GM23338 (cell line): ENCODE data around the gene DNAI2. TPM values are rescaled to one million over a fixed set of nuclear protein-coding genes. Genes with fewer than 3 reads are reported as not detected.

Experiments used
- ATAC-seq: fragments of 200-7000 bp; cut with Tn5 transposase; 3 replicates; pipeline ENCODE4 v1.9.1; 2020
- DNase-seq: peaks from one replicate; pipeline ENCODE4 v3.0.0-alpha.2; 2015; ENCODE audit warnings: low spot score
- H2AFZ ChIP-seq: fragments of 200-600 bp; sonication (generic); 2 replicates; pipeline ENCODE4 v1.8.0; 2016; ENCODE audit warnings: antibody characterized with exemption, mild to moderate bottlenecking, moderate library complexity
- H3F3A ChIP-seq: fragments of 200-600 bp; sonication (generic); replicated peaks from 2 replicates; pipeline ENCODE4 v1.8.0; 2017; ENCODE audit warnings: antibody characterized with exemption, mixed run types, low read depth
- H3K27ac ChIP-seq: fragments of 200-600 bp; sonication (generic); 2 replicates; pipeline ENCODE4 v1.6.1; 2016; ENCODE audit warnings: low read depth
- H3K27me3 ChIP-seq: fragments of 200-600 bp; sonication (generic); 2 replicates; pipeline ENCODE4 v1.8.0; 2016; ENCODE audit warnings: mild to moderate bottlenecking, mixed run types, moderate library complexity; ENCODE audit not compliant: insufficient read depth
- H3K36me3 ChIP-seq: fragments of 200-600 bp; sonication (generic); 2 replicates; pipeline ENCODE4 v1.8.0; 2016; ENCODE audit warnings: mild to moderate bottlenecking; ENCODE audit not compliant: insufficient read depth
- H3K4me1 ChIP-seq: fragments of 200-600 bp; sonication (generic); 2 replicates; pipeline ENCODE4 v1.8.0; 2016; ENCODE audit warnings: mild to moderate bottlenecking, moderate library complexity; ENCODE audit not compliant: insufficient read depth
- H3K4me2 ChIP-seq: fragments of 200-600 bp; sonication (generic); 2 replicates; pipeline ENCODE4 v1.7.1; 2017; ENCODE audit warnings: mixed run types
- H3K4me3 ChIP-seq: fragments of 200-600 bp; sonication (generic); 2 replicates; pipeline ENCODE4 v1.6.1; 2016; ENCODE audit warnings: mixed run types
- H3K79me2 ChIP-seq: fragments of 200-600 bp; sonication (generic); replicated peaks from 2 replicates; pipeline ENCODE4 v1.8.0; 2017; ENCODE audit warnings: mild to moderate bottlenecking; ENCODE audit not compliant: insufficient read depth
- H3K9me2 ChIP-seq: fragments of 200-600 bp; sonication (generic); 2 replicates; pipeline ENCODE4 v1.8.0; 2017; ENCODE audit not compliant: insufficient read depth
- H4K20me1 ChIP-seq: fragments of 200-600 bp; sonication (generic); replicated peaks from 2 replicates; pipeline ENCODE4 v1.8.0; 2017; ENCODE audit warnings: mild to moderate bottlenecking; ENCODE audit not compliant: insufficient read depth
- H3K27ac Mint-ChIP-seq: 2 replicates; pipeline ENCODE4 v1.8.0; 2020; ENCODE audit warnings: inconsistent platforms, mild to moderate bottlenecking, moderate library complexity, mixed read lengths
- H3K27me3 Mint-ChIP-seq: 3 replicates; pipeline ENCODE4 v1.8.0; 2022; ENCODE audit warnings: low read depth, mild to moderate bottlenecking, moderate library complexity, mixed read lengths, inconsistent platforms; ENCODE audit not compliant: insufficient read depth, poor library complexity
- H3K36me3 Mint-ChIP-seq: 3 replicates; pipeline ENCODE4 v1.8.0; 2021; ENCODE audit warnings: low read depth, mild to moderate bottlenecking, inconsistent platforms, moderate library complexity, mixed read lengths
- H3K4me1 Mint-ChIP-seq: 3 replicates; pipeline ENCODE4 v1.8.0; 2020; ENCODE audit warnings: mild to moderate bottlenecking, inconsistent platforms, mixed read lengths
- H3K4me3 Mint-ChIP-seq: 3 replicates; pipeline ENCODE4 v1.8.0; 2021; ENCODE audit warnings: moderate library complexity, mild to moderate bottlenecking, inconsistent platforms, mixed read lengths
- H3K9me3 Mint-ChIP-seq: 3 replicates; pipeline ENCODE4 v1.8.0; 2020; ENCODE audit warnings: moderate library complexity, mild to moderate bottlenecking, inconsistent platforms, mixed read lengths
- CREB1 ChIP-seq: fragments of 250-450 bp; sonication (Bioruptor Pico); IDR thresholded peaks from 2 replicates; pipeline ENCODE4 v1.5.0; 2020; ENCODE audit warnings: low read depth, mild to moderate bottlenecking, moderate library complexity
- EZH2 ChIP-seq: fragments of 200-600 bp; sonication (generic); IDR thresholded peaks from one replicate; pipeline ENCODE4 v1.8.0; 2017; ENCODE audit warnings: antibody characterized with exemption, mild to moderate bottlenecking, low read depth; ENCODE audit not compliant: unreplicated experiment
- EZH2phosphoT487 ChIP-seq: fragments of 200-600 bp; sonication (generic); IDR thresholded peaks from one replicate; pipeline ENCODE4 v1.8.1; 2018; ENCODE audit warnings: antibody characterized with exemption; ENCODE audit not compliant: unreplicated experiment
- NANOG ChIP-seq: IDR thresholded peaks from 2 replicates; pipeline ENCODE4 v1.6.1; 2016; ENCODE audit warnings: antibody characterized with exemption, borderline replicate concordance
- STAT1 ChIP-seq: IDR thresholded peaks from one replicate; pipeline ENCODE4 v1.6.1; 2016; ENCODE audit warnings: antibody characterized with exemption; ENCODE audit not compliant: unreplicated experiment
- ZNF114 ChIP-seq: fragments of 250-450 bp; sonication (Bioruptor Pico); IDR thresholded peaks from 2 replicates; pipeline ENCODE4 v1.5.0; 2020; ENCODE audit warnings: mild to moderate bottlenecking, moderate library complexity
- ZNF331 ChIP-seq: fragments of 250-450 bp; sonication (Bioruptor Pico); IDR thresholded peaks from 2 replicates; pipeline ENCODE4 v1.5.0; 2020; ENCODE audit warnings: low read depth, mild to moderate bottlenecking, moderate library complexity
- polyA plus RNA-seq: library from polyadenylated mRNA; unstranded; fragments of >200 nt; fragmentation: Nextera tagmentation; extraction: Ambion mirVana; gene quantifications from 2 replicates; pipeline ENCODE4 v1.2.1, GENCODE V29; 2016
- total RNA-seq: library from RNA; depleted of rRNA; stranded (reverse); fragments of >200 nt; shearing (Covaris generic); gene quantifications from 2 replicates; pipeline ENCODE4 v1.2.3, GENCODE V29; 2014
- TF ChIP-seq, protein P1 (sequence below): IDR thresholded peaks from one replicate; pipeline ENCODE4 v1.6.1; 2018; ENCODE audit warnings: antibody characterized with exemption; ENCODE audit not compliant: unreplicated experiment
- TF ChIP-seq, protein P2 (sequence below): IDR thresholded peaks from 2 replicates; pipeline ENCODE4 v1.6.1; 2016; ENCODE audit warnings: antibody characterized with exemption
- TF ChIP-seq, protein P3 (sequence below): fragments of 250-450 bp; sonication (Bioruptor Pico); IDR thresholded peaks from 2 replicates; pipeline ENCODE4 v1.5.0; 2020; ENCODE audit warnings: mild to moderate bottlenecking, moderate library complexity
- TF ChIP-seq, protein P4 (sequence below), 2 experiments: fragments of 200-600 bp in 1 of 2; sonication (generic) in 1 of 2; conservative IDR thresholded peaks; 2 replicates each; pipeline versions ENCODE4 v1.5.1 to v1.6.1; 2016 to 2017; ENCODE audit warnings: antibody characterized with exemption in 2 of 2, low read depth in 2 of 2, mild to moderate bottlenecking in 2 of 2, moderate library complexity in 1 of 2

Gene DNAI2
- total and polyA plus RNA-seq, 2 experiments from 2014 or later = 0.21 TPM; not detected in 1

DNA sequence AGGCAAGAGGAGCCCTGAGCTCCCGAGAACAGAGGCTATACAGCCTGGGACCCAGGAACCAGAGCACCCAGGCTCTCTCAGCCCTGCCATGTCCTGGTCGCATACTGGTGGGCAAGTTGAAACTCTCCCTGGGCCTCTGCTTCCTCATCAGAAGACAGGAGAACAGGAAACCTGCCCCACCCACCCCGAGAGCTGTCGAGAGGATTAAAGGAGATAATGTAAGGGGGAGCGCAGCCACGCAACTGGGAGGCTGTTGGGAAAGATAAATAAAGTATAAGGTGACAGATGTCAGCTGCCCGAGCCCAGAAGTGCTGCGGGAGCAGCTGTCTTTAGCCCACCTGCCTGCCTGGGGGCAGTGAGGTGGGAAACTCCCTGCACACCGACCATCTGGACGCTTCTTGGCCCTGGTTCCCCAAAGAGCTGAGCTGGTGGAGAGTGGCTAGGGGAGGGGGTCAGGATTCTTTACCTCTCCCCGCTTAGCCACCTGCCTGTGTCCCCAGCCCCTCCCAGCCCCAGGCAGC is 58.8 kb downstream of the DNAI2 start (continued):
- TF ChIP-seq, protein P1, sequence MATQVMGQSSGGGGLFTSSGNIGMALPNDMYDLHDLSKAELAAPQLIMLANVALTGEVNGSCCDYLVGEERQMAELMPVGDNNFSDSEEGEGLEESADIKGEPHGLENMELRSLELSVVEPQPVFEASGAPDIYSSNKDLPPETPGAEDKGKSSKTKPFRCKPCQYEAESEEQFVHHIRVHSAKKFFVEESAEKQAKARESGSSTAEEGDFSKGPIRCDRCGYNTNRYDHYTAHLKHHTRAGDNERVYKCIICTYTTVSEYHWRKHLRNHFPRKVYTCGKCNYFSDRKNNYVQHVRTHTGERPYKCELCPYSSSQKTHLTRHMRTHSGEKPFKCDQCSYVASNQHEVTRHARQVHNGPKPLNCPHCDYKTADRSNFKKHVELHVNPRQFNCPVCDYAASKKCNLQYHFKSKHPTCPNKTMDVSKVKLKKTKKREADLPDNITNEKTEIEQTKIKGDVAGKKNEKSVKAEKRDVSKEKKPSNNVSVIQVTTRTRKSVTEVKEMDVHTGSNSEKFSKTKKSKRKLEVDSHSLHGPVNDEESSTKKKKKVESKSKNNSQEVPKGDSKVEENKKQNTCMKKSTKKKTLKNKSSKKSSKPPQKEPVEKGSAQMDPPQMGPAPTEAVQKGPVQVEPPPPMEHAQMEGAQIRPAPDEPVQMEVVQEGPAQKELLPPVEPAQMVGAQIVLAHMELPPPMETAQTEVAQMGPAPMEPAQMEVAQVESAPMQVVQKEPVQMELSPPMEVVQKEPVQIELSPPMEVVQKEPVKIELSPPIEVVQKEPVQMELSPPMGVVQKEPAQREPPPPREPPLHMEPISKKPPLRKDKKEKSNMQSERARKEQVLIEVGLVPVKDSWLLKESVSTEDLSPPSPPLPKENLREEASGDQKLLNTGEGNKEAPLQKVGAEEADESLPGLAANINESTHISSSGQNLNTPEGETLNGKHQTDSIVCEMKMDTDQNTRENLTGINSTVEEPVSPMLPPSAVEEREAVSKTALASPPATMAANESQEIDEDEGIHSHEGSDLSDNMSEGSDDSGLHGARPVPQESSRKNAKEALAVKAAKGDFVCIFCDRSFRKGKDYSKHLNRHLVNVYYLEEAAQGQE = no peak
- no peak for TF ChIP-seq EZH2
- TF ChIP-seq NANOG = no peak
- no peak for TF ChIP-seq ZNF114 (CRISPR knock-in tag)
- no peak for TF ChIP-seq CREB1 (CRISPR knock-in tag)

DNA sequence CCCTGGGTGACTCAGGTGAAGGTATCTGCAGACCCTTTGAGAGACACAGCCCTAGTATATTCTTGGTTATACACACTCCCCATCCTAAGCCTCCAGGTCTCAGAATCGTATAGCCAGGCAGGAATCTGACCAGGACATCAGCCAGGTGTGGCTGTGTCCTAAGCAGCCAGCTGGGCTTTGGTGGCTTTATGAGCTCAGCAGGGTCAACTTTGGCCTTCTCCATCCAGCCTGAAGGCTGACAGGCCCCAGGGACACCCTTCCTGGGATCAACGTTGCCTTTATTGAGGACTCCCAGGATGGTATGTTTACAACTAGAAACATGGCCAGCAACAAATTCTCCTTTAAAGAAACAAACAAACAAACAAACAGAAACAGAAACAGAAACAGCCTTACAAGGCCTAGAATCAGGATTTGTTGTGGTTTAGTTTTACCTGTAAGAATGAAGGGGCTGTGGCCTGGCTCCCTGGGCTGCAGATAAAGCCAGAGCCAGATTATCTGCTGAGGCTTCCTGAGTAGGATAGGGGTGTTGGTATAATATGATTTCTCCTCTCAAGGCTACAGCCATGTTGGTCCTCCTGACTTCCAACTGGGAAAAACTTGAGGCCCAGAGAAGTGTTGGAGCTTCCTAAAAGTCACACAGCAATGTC is 60.5 kb downstream of the DNAI2 start:
- H3K27me3 ChIP-seq = no peaks in the 10 kb centered on the region
- no peaks in the 10 kb centered on the region for H4K20me1 ChIP-seq
- H3K9me2 ChIP-seq = no peaks in the 10 kb centered on the region
- no peaks in the 10 kb centered on the region; the same call in 1 of the 2 replicates for H3K4me1 ChIP-seq
- no peaks in the 10 kb centered on the region for H3K79me2 ChIP-seq
- peaks cover 20% of the 10 kb centered on the region for H3K4me1 Mint-ChIP-seq
- no peak overlapping the region for H3K4me2 ChIP-seq
- no peak overlapping the region for H3K27ac Mint-ChIP-seq
- H3K9me3 Mint-ChIP-seq = no peaks in the 10 kb centered on the region; the same call in 2 of the 3 replicates
- H3K36me3 ChIP-seq = no peaks in the 10 kb centered on the region
- no peak for ATAC-seq
- H3K36me3 Mint-ChIP-seq = no peaks in the 10 kb centered on the region; the same call in 2 of the 3 replicates
- no peak for DNase-seq
- H3K27me3 Mint-ChIP-seq = peaks cover 6% of the 10 kb centered on the region
- no peak overlapping the region for H2AFZ ChIP-seq
- H3K4me3 Mint-ChIP-seq = no peak overlapping the region
- H3K4me3 ChIP-seq = no peak overlapping the region
- H3F3A ChIP-seq = no peaks in the 10 kb centered on the region
- H3K27ac ChIP-seq = no peak overlapping the region
- TF ChIP-seq CREB1 (CRISPR knock-in tag) = no peak
- TF ChIP-seq, protein P2, sequence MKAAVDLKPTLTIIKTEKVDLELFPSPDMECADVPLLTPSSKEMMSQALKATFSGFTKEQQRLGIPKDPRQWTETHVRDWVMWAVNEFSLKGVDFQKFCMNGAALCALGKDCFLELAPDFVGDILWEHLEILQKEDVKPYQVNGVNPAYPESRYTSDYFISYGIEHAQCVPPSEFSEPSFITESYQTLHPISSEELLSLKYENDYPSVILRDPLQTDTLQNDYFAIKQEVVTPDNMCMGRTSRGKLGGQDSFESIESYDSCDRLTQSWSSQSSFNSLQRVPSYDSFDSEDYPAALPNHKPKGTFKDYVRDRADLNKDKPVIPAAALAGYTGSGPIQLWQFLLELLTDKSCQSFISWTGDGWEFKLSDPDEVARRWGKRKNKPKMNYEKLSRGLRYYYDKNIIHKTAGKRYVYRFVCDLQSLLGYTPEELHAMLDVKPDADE = no peak
- TF ChIP-seq ZNF331 (CRISPR knock-in tag) = no peak
- no peak for TF ChIP-seq EZH2
- TF ChIP-seq STAT1 = no peak
- no peak for TF ChIP-seq ZNF114 (CRISPR knock-in tag)
- no peak for TF ChIP-seq EZH2phosphoT487
- TF ChIP-seq, protein P3, sequence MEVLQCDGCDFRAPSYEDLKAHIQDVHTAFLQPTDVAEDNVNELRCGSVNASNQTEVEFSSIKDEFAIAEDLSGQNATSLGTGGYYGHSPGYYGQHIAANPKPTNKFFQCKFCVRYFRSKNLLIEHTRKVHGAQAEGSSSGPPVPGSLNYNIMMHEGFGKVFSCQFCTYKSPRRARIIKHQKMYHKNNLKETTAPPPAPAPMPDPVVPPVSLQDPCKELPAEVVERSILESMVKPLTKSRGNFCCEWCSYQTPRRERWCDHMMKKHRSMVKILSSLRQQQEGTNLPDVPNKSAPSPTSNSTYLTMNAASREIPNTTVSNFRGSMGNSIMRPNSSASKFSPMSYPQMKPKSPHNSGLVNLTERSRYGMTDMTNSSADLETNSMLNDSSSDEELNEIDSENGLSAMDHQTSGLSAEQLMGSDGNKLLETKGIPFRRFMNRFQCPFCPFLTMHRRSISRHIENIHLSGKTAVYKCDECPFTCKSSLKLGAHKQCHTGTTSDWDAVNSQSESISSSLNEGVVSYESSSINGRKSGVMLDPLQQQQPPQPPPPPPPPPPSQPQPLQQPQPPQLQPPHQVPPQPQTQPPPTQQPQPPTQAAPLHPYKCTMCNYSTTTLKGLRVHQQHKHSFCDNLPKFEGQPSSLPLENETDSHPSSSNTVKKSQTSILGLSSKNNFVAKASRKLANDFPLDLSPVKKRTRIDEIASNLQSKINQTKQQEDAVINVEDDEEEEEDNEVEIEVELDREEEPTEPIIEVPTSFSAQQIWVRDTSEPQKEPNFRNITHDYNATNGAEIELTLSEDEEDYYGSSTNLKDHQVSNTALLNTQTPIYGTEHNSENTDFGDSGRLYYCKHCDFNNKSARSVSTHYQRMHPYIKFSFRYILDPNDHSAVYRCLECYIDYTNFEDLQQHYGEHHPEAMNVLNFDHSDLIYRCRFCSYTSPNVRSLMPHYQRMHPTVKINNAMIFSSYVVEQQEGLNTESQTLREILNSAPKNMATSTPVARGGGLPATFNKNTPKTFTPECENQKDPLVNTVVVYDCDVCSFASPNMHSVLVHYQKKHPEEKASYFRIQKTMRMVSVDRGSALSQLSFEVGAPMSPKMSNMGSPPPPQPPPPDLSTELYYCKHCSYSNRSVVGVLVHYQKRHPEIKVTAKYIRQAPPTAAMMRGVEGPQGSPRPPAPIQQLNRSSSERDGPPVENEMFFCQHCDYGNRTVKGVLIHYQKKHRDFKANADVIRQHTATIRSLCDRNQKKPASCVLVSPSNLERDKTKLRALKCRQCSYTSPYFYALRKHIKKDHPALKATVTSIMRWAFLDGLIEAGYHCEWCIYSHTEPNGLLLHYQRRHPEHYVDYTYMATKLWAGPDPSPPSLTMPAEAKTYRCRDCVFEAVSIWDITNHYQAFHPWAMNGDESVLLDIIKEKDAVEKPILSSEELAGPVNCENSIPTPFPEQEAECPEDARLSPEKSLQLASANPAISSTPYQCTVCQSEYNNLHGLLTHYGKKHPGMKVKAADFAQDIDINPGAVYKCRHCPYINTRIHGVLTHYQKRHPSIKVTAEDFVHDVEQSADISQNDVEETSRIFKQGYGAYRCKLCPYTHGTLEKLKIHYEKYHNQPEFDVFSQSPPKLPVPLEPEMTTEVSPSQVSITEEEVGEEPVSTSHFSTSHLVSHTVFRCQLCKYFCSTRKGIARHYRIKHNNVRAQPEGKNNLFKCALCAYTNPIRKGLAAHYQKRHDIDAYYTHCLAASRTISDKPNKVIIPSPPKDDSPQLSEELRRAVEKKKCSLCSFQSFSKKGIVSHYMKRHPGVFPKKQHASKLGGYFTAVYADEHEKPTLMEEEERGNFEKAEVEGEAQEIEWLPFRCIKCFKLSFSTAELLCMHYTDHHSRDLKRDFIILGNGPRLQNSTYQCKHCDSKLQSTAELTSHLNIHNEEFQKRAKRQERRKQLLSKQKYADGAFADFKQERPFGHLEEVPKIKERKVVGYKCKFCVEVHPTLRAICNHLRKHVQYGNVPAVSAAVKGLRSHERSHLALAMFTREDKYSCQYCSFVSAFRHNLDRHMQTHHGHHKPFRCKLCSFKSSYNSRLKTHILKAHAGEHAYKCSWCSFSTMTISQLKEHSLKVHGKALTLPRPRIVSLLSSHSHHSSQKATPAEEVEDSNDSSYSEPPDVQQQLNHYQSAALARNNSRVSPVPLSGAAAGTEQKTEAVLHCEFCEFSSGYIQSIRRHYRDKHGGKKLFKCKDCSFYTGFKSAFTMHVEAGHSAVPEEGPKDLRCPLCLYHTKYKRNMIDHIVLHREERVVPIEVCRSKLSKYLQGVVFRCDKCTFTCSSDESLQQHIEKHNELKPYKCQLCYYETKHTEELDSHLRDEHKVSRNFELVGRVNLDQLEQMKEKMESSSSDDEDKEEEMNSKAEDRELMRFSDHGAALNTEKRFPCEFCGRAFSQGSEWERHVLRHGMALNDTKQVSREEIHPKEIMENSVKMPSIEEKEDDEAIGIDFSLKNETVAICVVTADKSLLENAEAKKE (CRISPR knock-in tag) = no peak
- TF ChIP-seq, protein P4, sequence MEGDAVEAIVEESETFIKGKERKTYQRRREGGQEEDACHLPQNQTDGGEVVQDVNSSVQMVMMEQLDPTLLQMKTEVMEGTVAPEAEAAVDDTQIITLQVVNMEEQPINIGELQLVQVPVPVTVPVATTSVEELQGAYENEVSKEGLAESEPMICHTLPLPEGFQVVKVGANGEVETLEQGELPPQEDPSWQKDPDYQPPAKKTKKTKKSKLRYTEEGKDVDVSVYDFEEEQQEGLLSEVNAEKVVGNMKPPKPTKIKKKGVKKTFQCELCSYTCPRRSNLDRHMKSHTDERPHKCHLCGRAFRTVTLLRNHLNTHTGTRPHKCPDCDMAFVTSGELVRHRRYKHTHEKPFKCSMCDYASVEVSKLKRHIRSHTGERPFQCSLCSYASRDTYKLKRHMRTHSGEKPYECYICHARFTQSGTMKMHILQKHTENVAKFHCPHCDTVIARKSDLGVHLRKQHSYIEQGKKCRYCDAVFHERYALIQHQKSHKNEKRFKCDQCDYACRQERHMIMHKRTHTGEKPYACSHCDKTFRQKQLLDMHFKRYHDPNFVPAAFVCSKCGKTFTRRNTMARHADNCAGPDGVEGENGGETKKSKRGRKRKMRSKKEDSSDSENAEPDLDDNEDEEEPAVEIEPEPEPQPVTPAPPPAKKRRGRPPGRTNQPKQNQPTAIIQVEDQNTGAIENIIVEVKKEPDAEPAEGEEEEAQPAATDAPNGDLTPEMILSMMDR (conservative IDR thresholded peaks at IDR 0.05; ENCODE audit: low read depth in 2 of 2) = no peak
- TF ChIP-seq NANOG = no peak
